Pulmonary artery endothelial cell (primary cell): ENCODE results near the gene SKAP1. TPM values are rescaled to one million over a fixed set of nuclear protein-coding genes. Genes with fewer than 3 reads are reported as not detected.

Source experiments
- DNase-seq: peaks from one replicate; pipeline ENCODE4 v3.0.0-alpha.2; 2011; ENCODE audit warnings: low read depth, low spot score
- total RNA-seq: library from RNA; depleted of rRNA; stranded (reverse); fragments of >200 nt; gene quantifications from 2 replicates; pipeline ENCODE4 v1.2.3, GENCODE V29; 2014

Gene SKAP1
- total RNA-seq, 1 donor from 2014 or later, result not detected

DNA sequence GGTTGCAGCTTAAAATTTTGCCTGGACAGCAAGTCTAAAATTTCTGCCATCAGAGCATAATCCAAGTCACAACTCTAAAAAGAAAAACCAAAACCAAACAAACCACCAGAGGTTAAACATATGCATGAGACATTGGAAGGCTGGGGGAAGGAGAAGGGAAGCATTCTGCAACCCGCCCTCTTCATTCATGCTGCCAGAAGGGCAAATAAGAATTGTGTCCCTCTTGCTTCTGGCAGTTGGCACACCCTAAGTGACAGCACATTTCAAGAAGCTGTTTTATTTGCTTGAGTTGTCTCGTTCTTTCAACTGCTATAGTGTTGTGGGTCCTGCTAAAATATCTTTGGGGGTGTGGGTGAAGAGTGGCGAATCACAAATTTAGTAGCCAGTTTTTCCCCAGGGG lies 99.6 kb downstream of the SKAP1 start:
- no peak for DNase-seq

DNA sequence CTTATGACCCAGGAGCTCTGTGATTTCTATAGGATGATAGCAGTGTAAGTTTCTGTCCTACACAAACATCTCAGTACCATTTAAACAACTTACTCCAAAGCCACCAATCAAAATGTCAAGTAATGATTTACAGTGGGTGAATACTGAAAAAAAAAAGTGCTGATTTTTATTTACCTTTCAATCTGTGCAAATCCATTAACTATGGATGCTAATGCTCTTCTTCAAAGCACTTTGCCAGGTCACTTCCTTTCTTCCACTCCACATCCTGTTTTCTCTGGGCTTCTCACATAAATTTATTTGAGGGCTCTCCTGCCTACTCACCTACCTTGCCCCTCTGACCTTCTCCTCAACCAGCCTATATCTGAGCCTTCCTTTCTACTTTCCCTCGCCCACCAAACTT lies 101.6 kb downstream of the SKAP1 start:
- no peak for DNase-seq

DNA sequence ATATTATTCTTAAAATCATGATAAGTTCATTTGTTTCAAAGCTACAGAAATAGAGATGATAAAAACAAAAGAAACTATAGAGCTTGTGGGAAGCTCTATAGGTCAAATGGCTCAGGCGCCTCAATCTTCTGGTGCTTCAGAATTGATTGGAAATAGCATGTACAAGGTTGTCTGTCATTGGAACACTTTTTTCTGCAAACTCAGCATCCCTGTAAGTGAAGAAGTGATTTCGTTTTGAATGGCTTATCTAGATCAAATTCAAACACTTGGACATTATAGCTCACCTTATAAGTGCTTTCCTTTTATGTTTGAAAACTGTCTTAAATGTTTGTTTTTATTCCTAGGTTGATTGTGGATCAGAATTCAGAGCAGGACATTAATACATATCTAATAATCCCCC lies 103.7 kb downstream of the SKAP1 start:
- DNase-seq, result no peak

DNA sequence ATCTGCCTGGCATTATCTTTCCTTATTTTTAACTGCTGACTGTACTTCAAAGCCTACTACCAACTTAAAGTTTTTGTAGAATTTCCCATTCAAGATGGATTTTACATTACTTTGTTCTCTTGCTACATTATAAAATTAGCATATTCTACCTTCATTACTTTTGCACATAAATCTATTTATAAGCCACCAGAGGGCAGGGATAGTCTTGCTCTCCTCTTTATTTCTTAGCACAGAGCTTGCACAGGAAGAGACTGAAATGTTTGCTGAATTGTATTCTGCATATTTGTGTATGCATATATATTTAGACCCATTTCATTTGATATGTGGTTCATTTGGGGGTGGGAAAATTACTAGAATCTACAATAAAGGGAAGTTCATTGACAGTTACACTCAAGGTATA lies 108.0 kb downstream of the SKAP1 start:
- no peak for DNase-seq

DNA sequence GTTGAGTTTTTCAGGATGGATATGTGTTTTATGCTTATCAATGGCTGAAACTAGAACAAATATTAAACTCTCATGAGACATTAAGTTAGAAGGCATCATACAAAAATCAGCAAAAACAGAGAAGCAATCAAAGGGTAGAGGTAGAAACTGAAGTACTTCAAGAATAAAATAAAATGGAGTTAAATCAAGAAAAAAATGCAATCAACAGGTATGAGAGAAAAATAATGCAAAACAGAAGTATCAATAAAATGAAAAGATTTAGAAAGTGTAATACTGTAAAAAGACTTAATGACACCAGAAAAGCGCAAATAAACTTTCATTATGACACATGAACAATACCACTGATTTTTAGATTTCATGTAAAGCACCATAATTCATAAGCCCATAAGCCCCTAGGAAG lies 112.3 kb downstream of the SKAP1 start:
- DNase-seq, result no peak

DNA sequence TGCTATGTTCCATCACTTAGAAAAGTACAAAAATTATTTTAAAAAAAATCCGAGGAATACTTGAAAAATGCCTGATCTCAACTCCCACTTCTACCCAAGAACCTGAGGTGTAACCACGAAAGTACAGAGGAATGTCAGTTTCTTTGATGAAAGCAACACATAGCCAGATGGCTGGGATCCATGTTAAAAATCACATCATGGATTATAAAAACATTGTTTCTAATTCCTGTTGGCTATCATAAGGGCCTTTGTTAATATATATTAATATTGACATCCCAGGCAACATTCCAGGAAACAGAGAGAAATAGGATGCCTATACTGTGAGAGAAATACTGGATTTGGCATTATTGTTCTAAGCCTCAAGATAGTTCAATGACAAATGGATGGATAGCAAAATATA lies 115.3 kb downstream of the SKAP1 start:
- DNase-seq, result no peak

DNA sequence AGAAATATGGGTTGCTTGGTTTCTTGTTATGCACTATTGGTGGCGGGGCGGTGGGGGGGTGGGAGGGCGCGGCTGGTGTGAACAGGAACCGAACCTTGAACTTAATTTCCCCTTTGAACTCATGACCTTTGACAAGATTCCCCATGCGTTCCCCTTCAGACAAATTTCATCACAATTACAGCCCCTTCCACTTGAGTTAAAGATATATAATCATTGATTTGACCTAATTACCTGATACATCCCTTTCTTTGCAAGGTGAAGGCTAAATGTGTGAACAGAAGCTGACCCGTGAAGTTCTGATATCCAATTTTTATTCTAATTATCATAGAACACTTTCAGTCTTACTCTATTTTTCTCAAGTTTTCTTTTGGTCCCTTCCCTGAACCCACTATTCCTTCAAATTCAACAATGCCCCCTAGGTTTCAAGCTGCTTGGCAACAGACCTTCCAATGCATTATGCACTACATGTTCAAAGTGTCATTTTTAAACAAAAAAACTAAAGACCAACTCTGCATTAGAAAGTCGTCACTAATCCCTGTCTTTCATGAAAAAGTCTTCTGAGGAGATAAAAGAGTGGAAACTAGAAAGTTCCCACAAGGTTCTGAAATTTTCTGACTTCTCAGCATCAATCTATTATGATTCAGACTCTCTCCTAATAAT lies 116.8 kb downstream of the SKAP1 start:
- DNase-seq, result no peak

DNA sequence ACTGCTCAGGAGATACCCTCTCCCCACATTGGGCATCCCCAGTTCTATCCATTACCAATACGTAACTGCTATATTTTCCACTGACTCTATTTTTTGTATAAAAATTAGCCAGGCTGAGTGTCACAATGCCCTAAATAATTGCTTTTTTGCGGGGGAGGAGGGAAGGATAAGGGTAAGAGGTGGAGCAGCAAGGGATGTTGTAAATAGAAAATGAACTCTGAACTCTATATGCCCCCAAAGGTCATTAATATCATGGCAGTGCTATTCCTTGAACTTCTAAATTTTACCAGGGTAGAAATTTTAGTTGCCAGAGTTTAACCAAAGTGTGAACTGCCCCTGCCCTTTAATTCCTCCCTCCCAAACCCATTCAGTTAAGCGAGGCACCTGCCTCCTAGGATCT lies 118.7 kb downstream of the SKAP1 start:
- no peak for DNase-seq

DNA sequence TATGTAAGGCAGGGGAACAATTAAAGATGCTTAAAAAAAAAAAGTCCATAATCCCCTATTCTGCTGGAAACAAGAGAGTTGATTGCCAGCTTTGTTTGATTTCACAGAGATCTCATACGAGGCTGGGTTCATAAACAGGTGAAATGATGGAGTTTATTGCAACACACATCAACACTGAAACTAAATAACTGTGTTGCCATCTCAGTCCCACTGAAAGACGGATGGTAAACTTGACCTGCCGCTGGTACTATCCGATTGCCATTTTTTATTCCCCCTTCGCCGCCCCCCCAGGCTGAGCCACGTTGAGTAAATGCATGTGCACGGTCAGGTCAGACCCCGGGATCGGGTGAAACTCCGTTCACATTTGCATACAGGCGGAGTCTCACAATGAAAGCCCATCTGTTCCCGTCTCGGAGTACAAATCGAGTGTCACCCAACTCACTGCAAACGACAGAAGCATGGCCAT lies 119.2 kb downstream of the SKAP1 start:
- no peak for DNase-seq

DNA sequence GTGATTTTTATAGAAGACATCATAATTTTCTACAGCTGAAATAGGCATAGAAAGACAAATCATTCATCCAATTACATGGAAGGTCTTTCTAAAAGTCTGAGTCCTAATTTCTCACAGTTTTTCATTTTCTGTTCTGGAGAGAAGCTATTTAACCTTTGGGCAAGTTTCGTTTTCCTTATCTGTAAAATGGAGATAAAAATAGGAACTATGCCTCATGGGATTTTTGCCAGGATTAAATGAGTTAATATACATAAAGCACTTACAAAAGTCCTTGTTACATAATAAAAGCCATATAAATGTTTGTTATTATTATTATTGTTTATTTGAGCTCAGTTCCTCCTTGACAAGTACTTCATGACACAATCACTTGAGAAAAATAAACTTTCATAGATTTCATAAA lies 121.4 kb downstream of the SKAP1 start:
- no peak for DNase-seq

DNA sequence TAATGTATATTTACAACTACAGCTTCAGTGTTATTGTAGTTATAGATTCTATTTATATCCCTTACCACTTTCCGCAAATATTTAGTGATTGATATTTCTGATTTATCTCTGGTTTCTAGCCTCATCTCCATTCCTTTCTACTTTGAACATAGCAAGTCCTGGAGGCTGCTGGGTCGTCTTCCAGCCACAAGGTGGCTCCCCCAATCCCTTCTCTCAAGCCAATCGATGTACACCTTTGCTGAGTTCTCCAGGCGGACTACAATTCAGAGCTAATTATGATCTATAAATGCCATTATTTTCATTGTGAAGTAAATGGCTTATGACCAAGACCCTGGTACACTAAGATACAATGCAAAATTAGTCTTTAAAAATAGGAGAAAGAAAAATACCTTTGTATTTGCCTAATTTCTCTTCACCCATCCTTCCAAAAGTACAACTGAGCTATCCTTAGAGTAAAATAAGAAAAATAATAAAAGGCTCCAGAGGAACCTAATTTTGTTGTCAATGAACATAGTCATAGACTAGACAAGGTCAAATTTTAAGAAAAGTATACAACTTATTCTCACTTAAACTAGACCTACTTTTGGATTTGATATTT lies 122.1 kb downstream of the SKAP1 start:
- DNase-seq, result peak; percentile 19

DNA sequence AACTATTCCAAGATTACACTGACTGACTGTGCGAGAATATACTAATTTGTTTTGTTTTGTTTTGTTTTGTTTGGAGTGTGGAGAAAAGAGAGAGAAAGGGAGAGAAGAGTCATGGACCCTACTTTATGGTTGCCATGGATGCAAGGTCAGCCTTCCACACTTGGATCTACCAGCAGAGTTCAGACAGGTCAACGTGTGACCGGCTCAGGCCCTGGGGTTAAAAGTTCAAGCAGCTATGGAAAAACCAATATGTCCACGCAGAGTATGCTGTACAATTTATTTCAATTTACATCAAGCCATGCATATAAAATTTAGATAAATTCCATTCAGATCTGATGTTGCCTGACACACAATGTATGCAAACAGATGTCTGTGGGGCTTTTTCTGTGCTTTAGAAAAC lies 122.8 kb downstream of the SKAP1 start:
- no peak for DNase-seq

DNA sequence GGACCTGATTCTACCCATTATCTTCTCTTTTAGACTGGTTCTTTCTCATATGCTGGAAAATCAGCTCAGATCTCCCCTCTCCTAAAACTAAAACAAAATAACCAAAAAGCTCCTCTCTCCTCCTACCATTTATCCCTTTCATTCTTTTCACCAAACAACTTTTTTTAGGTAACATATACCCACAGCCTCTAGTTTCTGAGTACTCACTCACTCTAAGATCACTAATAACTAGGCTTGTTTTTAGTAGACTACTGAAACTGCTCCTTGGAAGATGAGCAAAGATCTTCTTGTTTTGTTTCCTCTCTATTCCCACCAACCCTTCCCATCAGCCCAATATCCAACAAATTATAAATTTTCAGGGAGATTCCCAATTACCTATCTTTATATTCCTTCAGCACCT lies 129.0 kb downstream of the SKAP1 start:
- DNase-seq, result no peak

DNA sequence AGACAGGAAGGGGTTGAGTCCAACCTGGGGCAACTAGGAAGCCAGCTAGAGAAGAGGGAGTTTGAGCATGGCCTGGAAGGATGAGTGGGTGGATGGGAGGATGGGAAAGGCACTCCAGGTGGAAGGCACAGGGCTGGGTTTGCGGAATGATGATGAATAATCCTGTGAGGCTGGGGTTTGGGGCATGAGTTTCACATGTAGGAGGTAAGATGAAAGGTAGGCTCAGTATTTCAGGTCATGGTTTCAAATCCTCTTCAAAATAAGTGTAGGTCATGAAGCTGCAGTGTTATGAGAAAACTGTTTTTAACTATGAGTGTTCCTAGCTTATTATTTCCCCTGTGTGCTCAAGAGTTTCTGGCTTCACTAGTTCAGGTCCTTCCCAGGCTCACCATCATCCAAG lies 130.3 kb downstream of the SKAP1 start:
- no peak for DNase-seq

DNA sequence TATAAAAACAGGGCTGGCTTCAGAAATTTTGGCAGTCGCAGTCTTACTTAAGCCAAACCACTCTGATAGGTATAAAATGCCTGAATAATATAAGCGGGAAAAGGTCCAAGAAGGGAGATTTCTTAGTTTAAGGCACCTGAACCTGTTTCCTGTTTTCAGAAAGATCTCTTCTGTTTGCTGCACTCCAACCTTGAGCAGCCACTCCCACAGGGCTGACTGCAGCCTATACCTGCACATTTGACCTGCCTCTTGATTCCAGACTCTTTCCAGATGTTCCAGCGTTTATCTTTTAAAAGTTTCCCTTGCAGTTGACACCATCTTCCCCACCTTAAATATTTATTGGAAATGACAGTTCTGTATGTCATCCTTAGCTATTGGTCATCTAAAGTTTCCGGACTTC lies 132.2 kb downstream of the SKAP1 start:
- no peak for DNase-seq

DNA sequence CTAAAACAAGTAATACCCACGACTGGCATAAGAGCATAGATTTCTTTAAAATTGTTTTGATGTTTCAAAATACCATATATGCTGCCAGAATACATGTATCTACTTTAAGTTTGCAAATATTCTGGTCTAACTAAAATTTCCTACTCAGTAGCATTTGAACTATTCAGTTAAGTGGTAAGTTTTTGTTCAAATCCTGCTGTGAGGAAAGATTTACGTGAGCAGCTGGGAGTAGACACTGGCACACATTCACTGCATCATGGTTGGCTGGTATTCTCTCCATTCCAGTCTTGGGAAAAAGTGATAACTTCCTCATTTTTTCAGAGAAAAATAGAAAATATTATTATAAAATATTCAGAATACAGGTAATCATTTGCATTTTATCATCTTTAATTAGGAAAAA lies 133.6 kb downstream of the SKAP1 start:
- no peak for DNase-seq

DNA sequence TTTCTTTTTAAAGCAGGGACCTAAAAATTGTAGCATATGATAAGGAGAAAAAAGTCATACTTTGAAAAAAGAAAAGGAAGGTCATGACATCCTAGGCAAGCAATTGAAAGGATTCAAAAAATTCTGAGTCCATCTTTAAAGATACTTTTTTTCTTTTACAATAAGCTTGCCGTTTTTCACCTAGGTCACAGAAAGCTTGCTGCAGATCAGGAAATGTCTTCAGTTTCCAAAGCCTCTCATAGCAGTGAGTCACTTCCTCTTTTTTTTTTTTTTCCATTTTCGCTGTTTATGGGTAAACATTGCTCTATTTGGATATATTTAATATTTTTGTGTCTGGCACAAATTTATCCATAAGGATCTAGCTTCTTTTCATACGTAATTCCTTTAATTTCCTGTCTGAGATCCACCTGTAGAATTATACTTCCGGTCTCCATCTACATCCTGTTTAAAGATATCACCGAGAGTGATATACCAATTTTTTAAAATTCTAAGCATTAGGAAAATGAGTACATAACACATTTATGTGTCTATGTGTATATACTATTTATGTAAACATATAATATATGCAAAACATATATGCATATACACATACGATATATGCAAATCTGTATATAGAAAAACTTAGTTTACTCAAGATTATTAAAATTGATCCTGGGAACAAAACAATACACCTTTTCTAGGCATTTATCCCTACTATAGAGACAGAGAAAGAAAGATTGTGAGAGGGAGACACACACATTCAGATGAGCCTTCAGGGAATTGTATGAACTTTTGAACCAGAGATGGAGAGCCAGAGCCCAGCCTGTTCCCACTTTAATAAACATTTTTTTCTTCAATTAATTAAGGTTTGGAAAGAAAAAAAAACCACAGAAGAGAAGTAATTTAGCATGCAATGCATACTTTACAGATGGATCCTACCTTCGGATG lies 134.4 kb downstream of the SKAP1 start:
- peak; percentile 40 for DNase-seq

DNA sequence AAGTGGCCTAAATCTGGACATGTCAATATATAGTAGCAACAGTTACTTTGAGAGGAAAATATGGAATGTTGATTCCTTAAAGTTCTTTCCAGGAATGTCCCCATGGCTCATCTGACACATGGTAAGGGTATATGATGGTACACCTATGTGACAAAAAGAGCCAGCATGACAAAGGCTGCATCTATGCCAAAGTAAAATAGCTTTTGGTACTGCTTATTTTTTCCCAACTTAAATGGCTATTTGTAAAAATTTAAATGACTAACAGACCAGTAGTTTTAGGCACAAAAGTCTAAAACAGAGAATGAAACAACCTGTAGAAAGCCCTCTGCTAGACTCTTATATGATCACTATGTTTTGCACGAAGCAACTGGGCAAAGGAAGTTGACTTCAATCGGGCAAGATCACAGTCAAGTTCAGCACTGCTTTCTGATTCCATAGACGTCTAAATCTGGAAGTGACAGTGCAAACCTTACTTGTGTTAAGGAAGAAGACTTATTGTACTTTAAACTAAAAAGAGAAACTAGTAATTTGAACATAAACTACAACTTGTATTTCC lies 135.1 kb downstream of the SKAP1 start:
- no peak for DNase-seq

DNA sequence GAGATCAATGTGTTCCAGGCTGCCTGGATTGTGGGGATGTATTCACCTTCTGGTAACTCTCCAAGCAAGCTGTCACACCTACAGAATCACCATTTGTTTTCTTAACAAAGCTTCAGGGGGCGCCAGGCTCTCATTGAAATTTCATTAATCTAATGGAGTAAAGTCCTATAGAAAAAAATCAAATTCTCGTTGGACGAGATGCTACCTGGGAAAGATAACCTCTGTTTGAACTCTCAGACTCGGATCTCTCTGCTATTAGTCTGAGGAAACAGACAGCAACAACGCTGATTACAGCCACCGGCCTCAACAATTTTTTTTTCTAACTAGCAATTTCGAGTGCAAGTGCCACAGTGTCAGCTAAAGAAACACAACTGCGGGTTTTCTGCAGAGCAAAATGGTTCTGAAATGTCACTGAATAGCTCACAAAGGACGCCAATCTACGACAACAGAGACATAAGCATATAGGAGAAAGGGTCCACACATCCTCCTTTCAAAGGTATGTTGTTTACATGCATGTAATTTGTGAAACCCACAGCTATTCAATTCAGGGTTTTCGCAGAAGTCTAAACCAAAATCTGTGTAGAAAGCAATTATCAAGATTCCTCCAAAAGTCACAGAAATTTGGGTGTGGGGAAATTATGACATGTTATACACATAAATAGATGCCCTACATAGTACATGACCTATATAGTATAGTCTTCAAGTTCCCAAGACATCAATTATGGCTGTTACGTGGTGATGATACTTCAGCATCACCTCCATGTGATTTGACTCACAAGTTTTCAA lies 135.8 kb downstream of the SKAP1 start:
- DNase-seq, result no peak

DNA sequence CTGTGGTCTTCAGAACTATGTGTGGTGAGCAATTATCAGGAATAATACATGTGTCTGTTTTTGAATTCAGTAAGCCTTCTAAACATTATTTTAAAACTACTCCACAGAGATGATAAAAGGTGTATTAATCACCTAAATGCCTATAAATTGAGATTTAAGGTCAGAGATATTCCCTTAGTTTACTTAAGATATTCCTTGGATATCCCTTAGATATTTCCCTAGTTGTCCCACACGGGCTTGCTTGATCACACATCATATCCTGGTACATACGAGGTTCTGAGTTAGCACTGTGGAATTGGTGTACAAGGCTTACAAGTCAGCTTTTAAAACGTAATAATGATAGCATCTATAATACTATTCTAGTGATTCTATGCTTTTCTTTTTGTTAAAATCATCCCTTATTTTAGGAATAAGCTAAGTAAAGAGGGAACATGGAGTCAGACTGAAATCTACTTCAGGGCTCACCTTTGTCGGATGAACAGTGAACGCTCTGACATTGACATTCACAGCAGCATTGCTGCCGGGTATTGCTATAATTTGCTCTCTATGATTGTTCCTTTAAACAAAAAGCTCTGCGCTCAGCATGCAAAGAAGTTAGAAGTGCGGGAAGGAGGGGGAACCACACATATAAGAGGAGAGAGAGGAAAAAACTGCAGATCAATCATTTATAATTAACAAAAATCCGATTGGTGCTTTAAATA lies 136.5 kb downstream of the SKAP1 start:
- DNase-seq, result no peak

DNA sequence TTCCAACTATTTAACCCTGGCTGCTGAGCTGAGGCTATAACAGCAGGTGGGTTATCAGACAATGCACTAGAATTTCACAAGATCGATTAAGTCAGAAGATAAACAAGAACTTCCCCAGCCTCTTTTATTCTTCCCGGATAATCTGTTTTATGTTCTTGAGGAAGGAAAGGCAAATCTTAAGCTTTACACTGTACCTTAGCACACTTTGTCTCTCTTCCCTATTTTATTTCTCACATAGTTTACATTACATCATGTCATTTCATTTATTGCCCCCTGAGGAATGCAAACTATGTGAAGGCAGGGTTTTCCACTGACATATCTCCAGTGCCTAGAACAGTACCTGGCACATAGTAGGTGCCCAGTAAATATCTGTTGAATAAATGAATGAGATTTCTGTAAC lies 139.6 kb downstream of the SKAP1 start:
- DNase-seq, result no peak
